VCaP (cell line): ENCODE measurements around the gene MAMLD1.

Experiments used
- H3K27ac ChIP-seq: fragments of 450-650 bp; 2 replicates; pipeline ENCODE4 v1.5.1; 2017
- CTCF ChIP-seq: fragments of 450-650 bp; conservative IDR thresholded peaks from 2 replicates; pipeline ENCODE4 v1.5.1; 2017; ENCODE audit warnings: mild to moderate bottlenecking, moderate library complexity

The MAMLD1 gene

GRCh38 chrX:150436195-150436594 lies 73.1 kb downstream of the MAMLD1 start:
- H3K27ac ChIP-seq: no peak overlapping the region
- no peak for TF ChIP-seq CTCF

- no peak for TF ChIP-seq CTCF
- no peak overlapping the region for H3K27ac ChIP-seq
Measured at GRCh38 chrX:150438165-150438564, 75.0 kb downstream of the MAMLD1 start.

GRCh38 chrX:150446151-150446550 lies 83.0 kb downstream of the MAMLD1 start:
- no peak overlapping the region for H3K27ac ChIP-seq
- TF ChIP-seq CTCF: no peak

- H3K27ac ChIP-seq: no peak overlapping the region
- TF ChIP-seq CTCF: no peak
Measured at GRCh38 chrX:150446995-150447394, 83.9 kb downstream of the MAMLD1 start.

GRCh38 chrX:150449313-150449712 lies 86.2 kb downstream of the MAMLD1 start:
- TF ChIP-seq CTCF: no peak
- no peak overlapping the region for H3K27ac ChIP-seq

- H3K27ac ChIP-seq: no peak overlapping the region
- TF ChIP-seq CTCF: no peak
Measured at GRCh38 chrX:150450519-150451177, 87.5 kb downstream of the MAMLD1 start.

GRCh38 chrX:150451953-150452352 lies 88.8 kb downstream of the MAMLD1 start:
- no peak for TF ChIP-seq CTCF
- H3K27ac ChIP-seq: no peak overlapping the region
